Stomach (tissue), 4 donors: Measurements from ENCODE around the gene SKI.

ENCODE experiments used
- CTCF ChIP-seq, 7 experiments: fragments of 450-650 bp in 4 of 7; fragments of 200-600 bp in 3 of 7; sonication (generic) in 3 of 7; IDR thresholded peaks; one replicate each; pipeline ENCODE4 v1.5.1; 2016 to 2019; ENCODE audit warnings: antibody characterized with exemption in 7 of 7, control low read depth in 2 of 7, mild to moderate bottlenecking in 1 of 7
- POLR2A ChIP-seq, 4 donors: fragments of 450-650 bp; IDR thresholded peaks; one replicate each; pipeline ENCODE4 v1.6.1; 2016; ENCODE audit warnings: antibody characterized with exemption in 4 of 4, control low read depth in 2 of 4, mild to moderate bottlenecking in 1 of 4, moderate library complexity in 1 of 4

- TF ChIP-seq CTCF (IDR thresholded peaks at IDR 0.05): no peak
- TF ChIP-seq POLR2A (IDR thresholded peaks at IDR 0.05): no peak
These were observed 67.4 kb downstream of the SKI start for GRCh38 chr1:2295526-2295925.
